ENCODE measurements around the gene CYFIP2. TPM values are rescaled to one million over a fixed set of nuclear protein-coding genes. Genes with fewer than 3 reads are reported as not detected.
"Not testable (repeated sequence)": the region's sequence is repeated elsewhere in the genome, so short reads cannot be mapped to it uniquely, and the experiment has no call there.

CYFIP2 gene
- total RNA-seq, 1 donor from 2014 or later: 82.9 TPM

DNA sequence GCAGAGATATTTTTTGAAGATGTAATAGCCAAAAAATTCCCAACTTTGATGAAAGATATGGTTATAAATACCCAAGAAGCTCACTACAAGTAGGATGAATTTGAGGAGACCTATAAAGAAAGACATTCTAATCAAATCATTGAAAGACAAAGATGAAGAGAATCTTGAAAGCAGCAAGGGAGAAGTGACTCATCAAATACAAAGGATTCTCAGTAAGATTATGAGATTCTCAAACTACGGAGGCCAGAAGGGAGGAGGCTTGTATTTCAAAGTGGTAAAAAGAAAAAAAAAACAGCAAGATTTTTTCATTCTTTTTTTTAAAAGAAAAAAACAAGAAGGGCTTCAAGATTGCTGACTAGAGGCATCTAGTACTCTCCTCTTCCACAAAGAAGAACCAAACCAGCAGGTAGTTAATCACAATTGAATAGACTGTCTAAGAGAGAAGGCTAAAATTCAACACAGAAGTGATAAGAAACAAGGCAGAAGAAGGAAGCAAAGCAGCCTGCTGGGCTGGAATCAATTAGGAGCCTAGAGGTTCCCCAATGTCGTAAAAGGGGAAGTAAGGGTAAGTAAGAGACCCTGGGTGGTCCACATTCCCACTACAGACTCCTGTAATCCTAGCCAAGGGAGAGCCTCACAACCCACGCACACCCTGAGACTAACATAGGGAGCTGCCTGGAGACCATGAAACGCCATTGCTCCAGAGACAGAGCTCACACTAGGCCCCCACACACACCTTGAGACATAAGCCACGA is 135.0 kb downstream of the CYFIP2 start:
- peaks cover 2% of the 10 kb centered on the region for H3K36me3 Mint-ChIP-seq
- no peak overlapping the region for H3K27ac Mint-ChIP-seq
- TF ChIP-seq, protein P1, sequence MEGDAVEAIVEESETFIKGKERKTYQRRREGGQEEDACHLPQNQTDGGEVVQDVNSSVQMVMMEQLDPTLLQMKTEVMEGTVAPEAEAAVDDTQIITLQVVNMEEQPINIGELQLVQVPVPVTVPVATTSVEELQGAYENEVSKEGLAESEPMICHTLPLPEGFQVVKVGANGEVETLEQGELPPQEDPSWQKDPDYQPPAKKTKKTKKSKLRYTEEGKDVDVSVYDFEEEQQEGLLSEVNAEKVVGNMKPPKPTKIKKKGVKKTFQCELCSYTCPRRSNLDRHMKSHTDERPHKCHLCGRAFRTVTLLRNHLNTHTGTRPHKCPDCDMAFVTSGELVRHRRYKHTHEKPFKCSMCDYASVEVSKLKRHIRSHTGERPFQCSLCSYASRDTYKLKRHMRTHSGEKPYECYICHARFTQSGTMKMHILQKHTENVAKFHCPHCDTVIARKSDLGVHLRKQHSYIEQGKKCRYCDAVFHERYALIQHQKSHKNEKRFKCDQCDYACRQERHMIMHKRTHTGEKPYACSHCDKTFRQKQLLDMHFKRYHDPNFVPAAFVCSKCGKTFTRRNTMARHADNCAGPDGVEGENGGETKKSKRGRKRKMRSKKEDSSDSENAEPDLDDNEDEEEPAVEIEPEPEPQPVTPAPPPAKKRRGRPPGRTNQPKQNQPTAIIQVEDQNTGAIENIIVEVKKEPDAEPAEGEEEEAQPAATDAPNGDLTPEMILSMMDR (IDR thresholded peaks at IDR 0.05; ENCODE audit: unreplicated experiment): no peak
- no peaks in the 10 kb centered on the region for H3K27me3 Mint-ChIP-seq (ENCODE audit: low read depth)
- no peak for DNase-seq (ENCODE audit: low spot score in 2 of 2, unreplicated experiment in 2 of 2)
- H3K9me3 Mint-ChIP-seq: peaks cover 42% of the 10 kb centered on the region
- H3K4me1 Mint-ChIP-seq: no peaks in the 10 kb centered on the region
- H3K4me3 Mint-ChIP-seq: no peak overlapping the region

DNA sequence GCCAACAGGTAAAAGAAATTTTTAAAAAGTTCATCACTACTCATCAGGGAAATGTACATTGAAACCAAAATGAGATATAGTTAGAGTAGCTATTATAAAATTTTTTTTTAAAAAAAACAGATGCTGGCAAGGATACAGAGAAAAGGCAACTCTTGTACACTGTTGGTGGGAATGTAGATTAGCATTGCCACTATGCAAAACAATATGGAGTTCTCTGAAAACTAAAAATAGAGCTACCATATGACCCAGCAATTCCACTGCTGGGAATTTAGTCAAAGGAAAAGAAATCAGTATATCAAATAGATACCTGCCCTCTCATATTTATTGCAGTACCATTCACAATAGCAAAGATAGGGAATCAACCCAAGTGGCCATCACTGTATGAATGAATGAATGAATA is 149.9 kb downstream of the CYFIP2 start:
- H3K27me3 Mint-ChIP-seq (ENCODE audit: low read depth): no peaks in the 10 kb centered on the region
- H3K27ac Mint-ChIP-seq: no peak overlapping the region
- peaks cover 56% of the 10 kb centered on the region for H3K9me3 Mint-ChIP-seq
- TF ChIP-seq, protein P1 (IDR thresholded peaks at IDR 0.05; ENCODE audit: unreplicated experiment): no peak
- H3K36me3 Mint-ChIP-seq: peaks cover 4% of the 10 kb centered on the region
- no peaks in the 10 kb centered on the region for H3K4me1 Mint-ChIP-seq
- no peak for DNase-seq (ENCODE audit: low spot score in 2 of 2, unreplicated experiment in 2 of 2)
- H3K4me3 Mint-ChIP-seq: no peak overlapping the region

DNA sequence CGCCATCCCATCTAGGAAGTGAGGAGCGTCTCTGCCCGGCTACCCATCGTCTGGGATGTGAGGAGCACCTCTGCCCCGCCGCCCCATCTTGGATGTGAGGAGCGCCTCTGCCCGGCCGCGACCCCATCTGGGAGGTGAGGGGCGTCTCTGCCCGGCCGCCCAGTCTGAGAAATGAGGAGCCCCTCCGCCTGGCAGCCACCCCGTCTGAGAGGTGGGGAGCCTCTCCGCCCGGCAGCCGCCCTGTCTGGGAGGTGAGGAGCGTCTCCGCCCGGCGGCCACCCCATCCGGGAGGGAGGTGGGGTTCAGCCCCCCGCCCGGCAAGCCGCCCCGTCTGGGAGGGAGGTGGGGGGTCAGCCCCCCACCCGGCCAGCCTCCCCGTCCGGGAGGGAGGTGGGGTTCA is 153.6 kb downstream of the CYFIP2 start:
- not testable (repeated sequence) for DNase-seq (ENCODE audit: low spot score in 2 of 2, unreplicated experiment in 2 of 2); H3K27me3 Mint-ChIP-seq (ENCODE audit: low read depth); H3K4me3 Mint-ChIP-seq; H3K4me1 Mint-ChIP-seq; H3K36me3 Mint-ChIP-seq; H3K27ac Mint-ChIP-seq
- peaks cover 50% of the 10 kb centered on the region for H3K9me3 Mint-ChIP-seq

DNA sequence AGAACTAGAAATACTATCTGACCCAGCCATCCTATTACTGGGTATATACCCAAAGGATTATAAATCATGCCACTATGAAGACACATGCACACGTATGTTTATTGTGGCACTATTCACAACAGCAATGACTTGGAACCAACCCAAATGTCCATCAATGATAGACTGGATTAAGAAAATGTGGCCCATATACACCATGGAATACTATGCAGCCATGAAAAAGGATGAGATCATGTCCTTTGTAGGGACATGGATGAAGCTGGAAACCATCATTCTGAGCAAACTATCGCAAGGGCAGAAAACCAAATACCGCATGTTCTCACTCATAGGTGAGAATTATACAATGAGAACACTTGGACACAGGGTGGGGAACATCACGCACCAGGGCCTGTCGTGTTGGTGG is 164.0 kb downstream of the CYFIP2 start:
- not testable (repeated sequence) for DNase-seq (ENCODE audit: low spot score in 2 of 2, unreplicated experiment in 2 of 2); H3K27ac Mint-ChIP-seq; H3K36me3 Mint-ChIP-seq; H3K4me1 Mint-ChIP-seq; H3K27me3 Mint-ChIP-seq (ENCODE audit: low read depth); H3K4me3 Mint-ChIP-seq
- H3K9me3 Mint-ChIP-seq: peaks cover 15% of the 10 kb centered on the region

DNA sequence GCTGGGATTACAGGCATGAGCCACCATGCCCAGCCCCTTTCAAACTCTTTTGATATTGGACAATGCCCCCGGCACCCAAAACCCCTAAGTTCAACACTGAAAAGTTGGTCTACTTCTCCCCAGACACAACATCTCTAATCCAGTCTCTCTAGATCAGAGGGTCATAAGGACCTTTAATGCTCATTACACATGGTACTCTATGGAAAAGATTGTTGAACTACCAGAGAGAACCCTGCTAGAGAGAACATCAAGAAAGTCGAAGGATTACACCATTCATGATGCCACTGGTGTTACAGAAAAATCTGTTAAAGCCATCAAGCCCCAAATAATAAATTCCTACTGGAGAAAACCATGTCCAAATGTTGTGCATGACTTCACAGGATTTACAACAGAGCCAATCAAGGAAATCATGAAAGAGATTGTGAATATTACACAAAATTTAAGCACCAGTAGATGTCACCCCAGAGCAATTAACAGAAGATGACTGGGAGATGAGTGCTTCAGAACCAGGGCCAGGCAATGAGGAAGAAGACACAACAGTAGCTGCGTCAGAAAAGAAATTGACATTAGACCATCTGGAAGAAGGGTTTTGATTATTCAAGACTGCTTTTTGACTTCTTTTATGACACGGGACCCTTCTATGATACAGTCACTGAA is 165.7 kb downstream of the CYFIP2 start:
- Mint-ChIP-seq H3K9me3 (peaks cover 15% of the 10 kb centered on the region), H3K4me3 (no peak overlapping the region), H3K36me3 (no peaks in the 10 kb centered on the region), H3K4me1 (no peaks in the 10 kb centered on the region), H3K27me3 (ENCODE audit: low read depth) (no peaks in the 10 kb centered on the region), H3K27ac (no peak overlapping the region)
- TF ChIP-seq, protein P1 (IDR thresholded peaks at IDR 0.05; ENCODE audit: unreplicated experiment): no peak
- DNase-seq (ENCODE audit: low spot score in 2 of 2, unreplicated experiment in 2 of 2): no peak

DNA sequence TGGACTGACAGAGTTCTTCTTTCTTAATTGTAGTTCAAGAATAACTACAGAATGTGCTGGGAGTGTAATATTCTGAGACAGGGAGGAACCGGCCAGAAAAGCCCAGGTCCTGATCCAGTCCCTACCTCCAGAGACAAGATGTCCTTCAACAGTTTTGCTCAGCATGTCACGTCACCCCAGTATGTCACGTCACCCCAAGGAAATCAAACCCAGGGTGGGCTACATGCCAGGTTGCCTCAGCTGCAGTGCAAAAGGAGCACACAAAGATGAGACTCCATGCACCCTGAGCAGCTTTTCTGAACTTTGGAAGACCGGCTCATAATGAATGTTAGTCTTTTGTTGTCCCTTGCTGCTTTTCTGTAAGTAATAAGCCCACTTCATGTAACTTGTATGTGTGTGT is 168.2 kb downstream of the CYFIP2 start:
- H3K27ac Mint-ChIP-seq: no peak overlapping the region
- H3K4me3 Mint-ChIP-seq: no peak overlapping the region
- DNase-seq (ENCODE audit: low spot score in 2 of 2, unreplicated experiment in 2 of 2): no peak
- H3K9me3 Mint-ChIP-seq: peaks cover 15% of the 10 kb centered on the region
- TF ChIP-seq, protein P1 (IDR thresholded peaks at IDR 0.05; ENCODE audit: unreplicated experiment): no peak
- H3K36me3 Mint-ChIP-seq: no peaks in the 10 kb centered on the region
- H3K4me1 Mint-ChIP-seq: no peaks in the 10 kb centered on the region
- no peaks in the 10 kb centered on the region for H3K27me3 Mint-ChIP-seq (ENCODE audit: low read depth)

Measured in mesothelial cell of epicardium (in vitro differentiated cells).